DLD1 (cell line): ENCODE data around the gene NPB.

Experiments used
- in situ Hi-C: cut with HindIII; loops from 2 replicates; pipeline ENCODE4 v1.10.0; 2017; ENCODE audit warnings: low sequenced_read_pairs

NPB gene

GRCh38 chr17:81924557-81925532 lies 22.8 kb downstream of the NPB start:
- in situ Hi-C loops = no loop called here

DNA sequence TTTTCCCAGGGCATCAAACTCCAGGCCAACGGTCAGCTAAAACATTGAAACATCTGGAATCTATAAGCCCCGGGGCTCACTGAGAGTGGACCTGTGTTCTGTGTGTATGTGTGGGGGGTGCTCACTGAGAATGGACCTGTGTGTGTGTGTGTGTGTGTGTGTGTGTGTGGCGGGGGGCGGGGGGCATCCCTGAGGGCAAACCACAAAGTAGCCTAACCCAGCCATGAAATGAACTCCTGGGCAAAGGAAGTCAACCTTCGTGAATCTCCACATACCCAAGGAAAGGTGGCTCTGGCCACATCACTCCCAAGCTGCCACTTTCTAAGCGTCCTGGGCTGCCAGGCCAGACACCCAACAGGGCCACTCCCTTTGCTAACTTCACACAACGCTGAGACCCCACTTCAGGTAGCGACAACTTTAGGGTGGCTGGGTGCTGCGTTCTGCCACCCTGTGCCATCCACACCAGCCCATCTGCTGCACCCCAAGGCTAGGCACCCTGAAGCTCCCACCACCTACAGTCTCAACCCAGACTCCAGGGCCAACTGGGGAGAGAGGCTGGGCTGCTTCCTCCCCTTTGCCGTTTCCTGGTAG lies 23.9 kb downstream of the NPB start:
- in situ Hi-C loops = no loop called here

DNA sequence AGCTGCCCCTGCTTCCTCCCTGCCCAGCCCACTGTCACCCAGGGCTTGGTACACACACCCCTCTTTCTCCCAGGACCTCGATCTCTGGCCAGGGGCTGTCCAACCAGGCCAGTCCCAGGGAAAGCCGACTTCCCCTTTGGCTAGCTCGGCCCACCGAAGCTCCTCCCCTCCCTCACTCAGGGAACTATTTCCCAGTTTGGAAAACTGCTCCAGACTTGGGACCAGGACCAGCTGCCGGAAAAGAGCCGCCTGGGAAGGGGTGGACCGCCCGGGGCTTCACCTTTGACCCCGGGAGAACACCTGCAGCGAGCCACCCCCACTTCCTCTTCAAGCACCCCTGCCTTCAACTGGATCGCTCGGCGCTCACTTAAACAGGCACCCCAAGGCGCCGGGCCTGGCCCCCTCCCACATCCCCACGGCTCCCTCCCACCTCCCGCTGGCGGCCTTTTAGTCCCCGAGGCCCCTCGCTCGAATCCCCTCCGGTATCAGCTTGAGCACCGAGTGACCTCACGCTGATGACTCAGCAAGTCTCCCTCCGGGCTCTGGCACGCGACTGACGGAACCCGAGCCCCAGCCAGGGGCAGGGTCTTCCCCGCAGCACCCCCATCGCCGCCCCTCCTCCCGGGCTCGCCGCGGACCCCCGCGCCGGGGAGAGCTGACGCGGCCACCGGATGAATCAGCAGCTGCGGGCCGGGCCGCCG lies 24.6 kb downstream of the NPB start:
- in situ Hi-C loops = no loop called here

DNA sequence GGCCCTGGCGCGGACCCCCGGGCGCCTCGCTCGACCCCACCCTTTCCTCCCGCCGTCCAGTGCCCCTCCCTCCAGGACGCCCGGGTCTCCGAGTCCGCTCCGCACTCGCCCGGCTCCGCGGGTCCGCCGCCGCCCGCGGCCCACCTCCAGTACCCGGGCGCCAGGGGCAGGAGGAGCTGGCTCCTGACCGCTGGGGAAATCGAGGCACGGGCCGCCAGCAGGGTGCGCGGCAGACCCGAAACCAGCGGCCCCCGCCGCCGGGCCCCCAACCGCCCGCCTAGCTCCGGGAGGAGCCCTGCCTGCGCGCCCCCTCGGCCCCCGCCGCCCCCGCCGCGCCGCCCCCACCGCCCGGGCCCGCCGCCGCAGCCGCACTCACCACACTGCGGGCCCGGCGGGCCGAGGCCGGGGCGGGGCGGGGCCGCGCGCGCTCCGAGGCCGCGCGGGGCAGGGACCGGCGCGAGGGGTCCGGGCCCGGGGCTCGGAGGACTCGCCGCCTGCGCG lies 25.2 kb downstream of the NPB start:
- in situ Hi-C loops = no loop called here

DNA sequence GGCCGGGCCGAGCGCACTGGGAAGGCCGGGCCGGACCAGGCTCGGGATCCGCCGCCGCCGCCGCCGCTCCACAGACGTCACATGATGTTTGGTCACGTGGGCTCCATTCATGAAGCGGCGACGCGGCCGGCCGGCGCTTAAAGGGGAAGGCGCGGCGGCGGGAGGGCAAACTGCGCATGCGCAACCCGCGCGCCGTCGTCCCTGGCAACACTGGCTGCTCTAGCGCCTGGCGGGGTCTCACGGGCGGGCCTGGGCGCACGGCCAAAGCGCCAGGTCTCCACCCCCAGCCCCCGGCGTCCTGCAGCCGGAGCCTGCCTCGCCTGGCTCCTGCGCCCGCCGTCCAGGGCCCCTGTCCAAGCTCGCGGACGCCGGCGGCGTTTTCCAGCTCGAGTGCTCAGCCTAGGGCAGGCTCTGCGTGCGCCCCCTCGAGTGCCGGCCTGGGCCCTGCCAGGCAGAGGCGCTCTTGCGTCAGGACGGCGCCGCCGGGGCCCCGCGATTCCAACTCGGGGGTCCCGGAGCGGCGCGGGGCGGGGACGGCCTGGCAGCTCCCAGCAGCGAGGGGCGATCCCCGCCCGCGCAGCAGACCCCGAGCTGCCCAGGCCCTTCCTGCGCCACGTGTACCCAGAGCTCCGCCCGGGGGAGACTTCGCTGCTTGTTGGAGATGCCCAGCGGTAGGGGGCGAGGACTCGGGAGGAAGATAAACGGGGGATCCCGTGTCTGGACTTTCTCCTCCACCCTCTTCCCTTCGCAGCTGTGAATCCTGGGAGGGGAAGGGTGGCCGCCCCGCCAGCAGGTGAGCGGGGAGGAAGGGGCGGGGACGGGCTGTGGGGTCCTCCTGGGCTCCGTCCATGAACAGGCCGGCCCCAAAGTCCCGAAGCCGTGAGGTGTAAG lies 25.9 kb downstream of the NPB start, which contains the start of gene MAFG:
Gene MAFG, minus strand, starts transcription at position 83 of the 891 bp plus-strand sequence. CDS start 4,550 bp downstream, outside the sequence.
- in situ Hi-C loops = no loop called here

GRCh38 chr17:81928544-81929252 lies 26.7 kb downstream of the NPB start:
- in situ Hi-C loops = no loop called here

- in situ Hi-C loops = no loop called here
These were observed 27.5 kb downstream of the NPB start for GRCh38 chr17:81929253-81930141.

DNA sequence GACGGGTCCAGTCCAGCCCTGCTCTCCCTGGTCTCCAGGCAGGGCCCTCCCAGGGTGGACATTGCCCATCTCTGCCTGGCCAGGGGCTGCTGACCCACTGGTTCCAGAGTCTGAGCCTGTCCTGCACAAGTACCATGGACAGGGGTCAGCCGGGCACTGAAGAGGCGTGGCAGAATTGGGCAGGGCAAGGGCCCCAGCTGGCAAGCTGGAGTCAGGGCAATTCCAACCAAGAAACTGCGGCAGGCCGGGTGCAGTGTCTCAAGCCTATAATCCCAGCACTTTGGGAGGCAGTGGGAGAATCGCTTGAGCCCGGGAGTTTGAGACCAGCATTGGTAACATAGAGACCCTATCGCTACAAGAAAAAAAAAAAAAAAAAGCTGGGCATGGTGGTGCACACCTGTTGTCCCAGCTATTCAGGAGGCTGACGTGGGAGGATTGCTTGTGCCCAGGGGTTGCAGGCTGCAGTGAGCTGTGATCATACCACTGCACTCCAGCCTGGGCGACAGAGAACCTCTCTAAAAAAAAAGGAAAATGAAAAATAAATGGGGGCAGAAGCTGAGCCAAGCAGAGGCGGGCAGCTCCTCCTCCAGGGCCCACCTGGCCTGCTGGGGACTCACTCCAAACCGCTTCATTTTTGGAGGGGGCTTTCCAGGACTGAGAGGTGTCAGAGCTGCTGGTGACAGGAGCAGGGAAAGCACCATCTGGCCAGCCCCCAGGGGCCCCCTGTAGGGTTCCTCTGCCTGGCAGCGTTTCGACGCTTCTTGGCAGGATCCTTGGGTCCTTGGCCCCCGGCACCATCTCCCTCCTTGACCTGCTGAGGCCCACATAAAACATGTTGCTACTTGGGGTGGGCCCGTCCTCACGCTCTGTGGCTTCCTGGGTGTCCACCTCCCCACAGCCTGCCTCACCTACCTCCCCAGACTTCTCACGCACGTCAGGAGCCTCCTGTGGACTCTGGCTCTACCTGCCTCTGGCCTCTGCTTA lies 28.4 kb downstream of the NPB start:
- in situ Hi-C loops = no loop called here

DNA sequence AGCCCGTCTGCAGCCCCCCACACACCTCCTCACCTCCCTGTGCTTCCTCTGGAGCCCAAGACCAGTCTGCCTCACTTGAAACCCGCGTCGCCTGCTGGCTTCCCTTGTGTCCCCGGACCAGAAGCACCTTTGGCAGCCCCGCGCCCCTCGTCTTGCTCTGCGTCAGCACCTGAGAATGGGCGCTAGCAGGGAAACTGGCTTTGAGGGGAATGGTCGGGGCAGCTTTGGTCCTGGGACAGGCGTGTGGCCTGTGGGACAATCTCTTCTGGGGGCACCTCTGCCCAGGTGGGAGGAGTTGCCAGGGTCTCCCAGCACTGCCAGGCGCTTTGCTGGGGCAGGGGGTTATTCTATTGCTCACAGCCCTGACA lies 29.1 kb downstream of the NPB start:
- in situ Hi-C loops = no loop called here

- in situ Hi-C loops = no loop called here
These were observed 29.7 kb downstream of the NPB start for GRCh38 chr17:81931557-81932332.

DNA sequence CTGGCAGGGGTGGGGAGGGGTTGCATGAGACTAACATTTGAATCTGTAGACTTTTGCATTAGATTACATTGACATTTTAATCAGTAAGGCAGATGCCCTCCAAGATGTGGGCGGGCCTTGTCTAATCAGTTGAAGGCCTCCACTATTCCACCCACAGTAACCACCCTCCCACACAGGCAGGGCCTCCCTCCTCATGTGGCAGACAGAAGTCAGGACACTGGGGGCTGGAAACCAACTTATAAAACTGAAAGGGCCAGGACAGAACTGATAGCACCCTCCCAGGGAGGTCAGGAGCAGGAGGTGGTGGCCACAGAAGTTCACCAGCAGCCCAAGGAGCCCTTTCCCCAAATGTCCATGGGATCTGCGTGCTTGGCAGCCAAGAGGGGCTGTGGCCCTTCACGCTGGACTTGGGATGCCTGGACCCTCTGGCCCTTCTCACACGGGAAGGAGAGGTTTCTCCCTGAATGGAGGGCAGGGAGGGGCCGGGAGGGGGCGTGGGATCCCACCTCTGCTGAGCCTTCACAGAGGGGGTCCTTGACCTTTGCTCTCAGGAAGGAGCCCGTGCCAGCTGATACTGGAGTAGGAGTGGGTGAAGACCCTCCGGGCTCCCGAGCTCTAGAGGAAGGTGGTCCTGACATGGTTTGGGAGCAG lies 30.4 kb downstream of the NPB start:
- in situ Hi-C loops = no loop called here

- in situ Hi-C loops = no loop called here
These were observed 31.2 kb downstream of the NPB start for GRCh38 chr17:81933178-81933699.

GRCh38 chr17:81934098-81934757 lies 32.2 kb downstream of the NPB start:
- in situ Hi-C loops = no loop called here

- in situ Hi-C loops = no loop called here
These were observed 33.0 kb downstream of the NPB start for GRCh38 chr17:81934850-81935708.

DNA sequence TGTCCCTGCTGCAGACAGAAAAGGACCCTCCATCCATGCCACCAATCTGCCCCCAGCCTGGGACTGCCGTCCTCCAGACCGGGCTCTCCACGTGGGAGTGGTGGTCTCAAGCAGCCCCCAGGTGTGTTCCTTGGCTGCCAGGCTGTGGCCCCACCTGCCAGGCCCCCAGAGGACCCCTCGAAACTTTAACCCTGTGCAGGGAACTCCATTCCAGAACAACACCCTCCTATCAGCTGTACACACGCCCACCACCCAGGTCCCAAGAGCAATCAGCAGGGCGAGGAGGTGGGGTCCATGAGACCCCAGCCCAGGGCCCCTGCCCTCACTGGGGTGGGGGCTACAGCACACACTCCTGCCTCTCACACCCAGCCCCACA lies 33.7 kb downstream of the NPB start:
- in situ Hi-C loops = no loop called here
